Stomach (tissue), 19 donors: ENCODE results near the gene KCNN4. TPM values are rescaled to one million over a fixed set of nuclear protein-coding genes. Genes with fewer than 3 reads are reported as not detected.
"Not testable (repeated sequence)": the region's sequence is repeated elsewhere in the genome, so short reads cannot be mapped to it uniquely, and the experiment has no call there.

Experiments
- DNase-seq, 2 donors: peaks; one replicate each; pipeline versions ENCODE4 v3.0.0 to v3.0.0-alpha.2; 2013 to 2019
- H3K27ac ChIP-seq, 5 donors: fragments of 200-600 bp in 4 of 5; sonication (generic) in 4 of 5; one replicate each; pipeline ENCODE4 v1.5.1; 2013 to 2019; ENCODE audit warnings: mild to moderate bottlenecking in 1 of 5, moderate library complexity in 1 of 5
- H3K27me3 ChIP-seq, 3 donors: fragments of 200-600 bp; sonication (generic); one replicate each; pipeline ENCODE4 v1.5.1; 2017 to 2019; ENCODE audit warnings: mixed run types in 1 of 3
- H3K36me3 ChIP-seq, 4 donors: fragments of 200-600 bp; sonication (generic); 1 replicate in 3 of 4; 2 replicates in 1 of 4; pipeline ENCODE4 v1.5.1; 2016 to 2019
- H3K4me1 ChIP-seq, 4 donors: fragments of 200-600 bp; sonication (generic); one replicate each; pipeline ENCODE4 v1.5.1; 2016 to 2019
- H3K4me3 ChIP-seq, 4 donors: fragments of 200-600 bp; sonication (generic) in 3 of 4; one replicate each; pipeline ENCODE4 v1.5.1; 2016 to 2019; ENCODE audit warnings: mild to moderate bottlenecking in 1 of 4
- H3K9me3 ChIP-seq, 4 donors: fragments of 200-600 bp; sonication (generic); one replicate each; pipeline ENCODE4 v1.5.1; 2016 to 2019
- CTCF ChIP-seq, 7 experiments: fragments of 450-650 bp in 4 of 7; fragments of 200-600 bp in 3 of 7; sonication (generic) in 3 of 7; IDR thresholded peaks; one replicate each; pipeline ENCODE4 v1.5.1; 2016 to 2019; ENCODE audit warnings: antibody characterized with exemption in 7 of 7, control low read depth in 2 of 7, mild to moderate bottlenecking in 1 of 7
- POLR2A ChIP-seq, 4 donors: fragments of 450-650 bp; IDR thresholded peaks; one replicate each; pipeline ENCODE4 v1.6.1; 2016; ENCODE audit warnings: antibody characterized with exemption in 4 of 4, control low read depth in 2 of 4, mild to moderate bottlenecking in 1 of 4, moderate library complexity in 1 of 4
- POLR2AphosphoS5 ChIP-seq, 3 donors: sonication (generic); formaldehyde crosslinking; IDR thresholded peaks; one replicate each; pipeline ENCODE4 v1.6.1; 2016; ENCODE audit warnings: antibody characterized with exemption in 3 of 3
- WGBS, 5 donors: extraction: QIAGEN DNeasy Blood & Tissue Kit in 3 of 5; methylation state at CpG; one replicate each; pipeline versions ENCODE4 v1.1.5 to v1.1.7; 2013 to 2018; 5-methylcytosine and 5-hydroxymethylcytosine counted together
- intact Hi-C: fragments of 100-400 bp; cut with DNase I; formaldehyde crosslinking; loops from one replicate; pipeline ENCODE4 v1.15.1; 2023; ENCODE audit warnings: low total_unique reads
- long read RNA-seq, 10 donors: transcript quantifications; one replicate each; lab custom pipeline, GENCODE V29; 2026
- polyA plus RNA-seq, 3 donors: library from polyadenylated mRNA; stranded (reverse); fragments of 200-250 nt; gene quantifications; one replicate each; pipeline ENCODE4 v1.2.3, GENCODE V29; 2013
- total RNA-seq, 5 donors: library from RNA; depleted of rRNA; stranded (reverse); fragments of >200 nt; gene quantifications; one replicate each; pipeline versions ENCODE4 v1.1.0 to v1.2.3, GENCODE V29; 2014 to 2016
- donor health status: healthy with polysubstance abuse.
- donor health status: Bipolar disorder and iron deficiency.
- donor health status: healthy.

The KCNN4 gene
- total RNA-seq (100 to 1,000 TPM in 1 of 5 donors, 10 to 100 TPM in 3, 1 to 10 TPM in 1; 3.1 to 222 (median 32.7) TPM), polyA plus RNA-seq (10 to 100 TPM in 1 of 3 donors, 1 to 10 TPM in 2; 7.6 to 22.4 (median 8.6) TPM)
- long read RNA-seq, donor 1, partial matches to known transcripts = 0 of 2 reads
- long read RNA-seq, donor 1, other reads (novel, unspliced or antisense) = 0 of 2 reads
- long read RNA-seq, donor 2, partial matches to known transcripts = 0 of 3 reads
- long read RNA-seq, donor 2, other reads (novel, unspliced or antisense) = 0 of 3 reads
- long read RNA-seq, donor 3, partial matches to known transcripts = 0 of 1 reads
- long read RNA-seq, donor 3, other reads (novel, unspliced or antisense) = 0 of 1 reads
- long read RNA-seq, donor 4 = 0 reads
- long read RNA-seq, donor 5, partial matches to known transcripts = 0 of 1 reads
- long read RNA-seq, donor 5, other reads (novel, unspliced or antisense) = 0 of 1 reads
- long read RNA-seq, donor 6, partial matches to known transcripts = 0 of 4 reads
- long read RNA-seq, donor 6, other reads (novel, unspliced or antisense) = 0 of 4 reads
- long read RNA-seq, donor 7, transcript KCNN4-211 (9 exons, 1,956 nt) = major isoform, 6 of 7 reads
- long read RNA-seq, donor 7, partial matches to known transcripts = 0 of 7 reads
- long read RNA-seq, donor 7, other reads (novel, unspliced or antisense) = 0 of 7 reads
- long read RNA-seq, donor 8, partial matches to known transcripts = 0 of 2 reads
- long read RNA-seq, donor 8, other reads (novel, unspliced or antisense) = 0 of 2 reads
- long read RNA-seq, donor 9, partial matches to known transcripts = 0 of 1 reads
- long read RNA-seq, donor 9, other reads (novel, unspliced or antisense) = 0 of 1 reads
- long read RNA-seq, donor 10, partial matches to known transcripts = 0 of 1 reads
- long read RNA-seq, donor 10, other reads (novel, unspliced or antisense) = 0 of 1 reads

GRCh38 chr19:43780706-43781525, at the start of gene KCNN4:
Gene KCNN4, minus strand, starts transcription at chr19:43780973. Its CDS starts 112 bp downstream, at chr19:43780861.
- peaks cover 0 to 54% (median 0%) of the 10 kb centered on the region in 3 donors for H3K27me3 ChIP-seq
- H3K27ac ChIP-seq = peak within 1 kb of the TSS; percentile 74 to 90 (median 82)
- intact Hi-C loops = loop anchor here (5.0 kb wide), 1 partner anchor 34 kb away; no protein-coding TSS in a partner anchor
- H3K9me3 ChIP-seq = no peaks in the 10 kb centered on the region
- H3K4me3 ChIP-seq = peak within 1 kb of the TSS; percentile 19 to 38 (median 31)
- H3K4me1 ChIP-seq = peaks cover 34 to 92% (median 43%) of the 10 kb centered on the region in 4 donors
- TF ChIP-seq POLR2AphosphoS5 (IDR thresholded peaks at IDR 0.05) = peak in 2 of 3 donors; percentile 56 to 81
- TF ChIP-seq POLR2A (IDR thresholded peaks at IDR 0.05) = peak in 1 of 4 donors; percentile 15
- TF ChIP-seq CTCF (IDR thresholded peaks at IDR 0.05) = no peak
- WGBS, 5 donors = 11 to 14% (median 13%) methylated on average over 16 to 19 of the region's 19 CpGs
- no peaks in the 10 kb centered on the region for H3K36me3 ChIP-seq
- peak; percentile 57 to 82 for DNase-seq

GRCh38 chr19:43826787-43827754, 46.3 kb upstream of the KCNN4 start, which contains the start of gene ZNF283:
Gene ZNF283, plus strand, starts transcription at chr19:43827321. Its CDS starts 6,184 bp downstream, at chr19:43833505.
- Histone ChIP-seq H3K27me3 (peaks cover 0 to 3% (median 3%) of the 10 kb centered on the region in 3 donors), H3K36me3 (peaks cover 23 to 40% (median 38%) of the 10 kb centered on the region in 4 donors), H3K4me1 (peaks cover 0 to 15% (median 10%) of the 10 kb centered on the region in 4 donors), H3K9me3 (peaks cover 0 to 11% (median 4%) of the 10 kb centered on the region in 4 donors), H3K27ac (peak within 1 kb of the TSS; percentile 36 to 84 (median 72)), H3K4me3 (peak within 1 kb of the TSS; percentile 66 to 82 (median 74))
- WGBS, 5 donors = 7 to 12% (median 9%) methylated on average over 25 to 46 of the region's 46 CpGs
- DNase-seq = peak; percentile 91 to 97
- intact Hi-C loops = no loop called here
- TF ChIP-seq POLR2AphosphoS5 (IDR thresholded peaks at IDR 0.05) (peak; percentile 60 to 62 (median 61)), POLR2A (IDR thresholded peaks at IDR 0.05) (no peak)

DNA sequence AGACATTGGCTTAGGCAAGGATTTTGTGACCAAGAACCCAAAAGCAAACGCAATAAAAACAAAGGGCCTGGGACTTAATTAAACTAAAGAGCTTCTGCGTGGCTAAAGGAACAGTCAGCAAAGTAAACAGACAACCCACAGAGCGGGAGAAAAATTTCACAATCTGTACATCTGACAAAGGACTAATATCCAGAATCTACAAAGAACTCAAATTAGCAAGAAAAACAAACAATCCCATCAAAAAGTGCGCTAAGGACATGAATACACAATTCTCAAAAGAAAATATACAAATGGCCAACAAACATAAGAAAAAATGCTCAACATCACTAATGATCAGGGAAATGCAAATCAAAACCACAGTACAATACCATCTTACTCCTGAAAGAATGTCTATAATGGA, 43.8 kb upstream of the KCNN4 start:
- Histone ChIP-seq H3K36me3 (peaks cover 5 to 15% (median 13%) of the 10 kb centered on the region in 4 donors), H3K27me3 (peaks cover 0 to 26% (median 13%) of the 10 kb centered on the region in 3 donors), H3K4me1 (peaks cover 0 to 24% (median 14%) of the 10 kb centered on the region in 4 donors)
- H3K9me3 ChIP-seq, H3K4me3 ChIP-seq, DNase-seq, H3K27ac ChIP-seq, intact Hi-C loops: not testable (repeated sequence)
- 40 to 62% (median 46%) methylated on average over 4 of the region's 4 CpGs for WGBS, 5 donors

DNA sequence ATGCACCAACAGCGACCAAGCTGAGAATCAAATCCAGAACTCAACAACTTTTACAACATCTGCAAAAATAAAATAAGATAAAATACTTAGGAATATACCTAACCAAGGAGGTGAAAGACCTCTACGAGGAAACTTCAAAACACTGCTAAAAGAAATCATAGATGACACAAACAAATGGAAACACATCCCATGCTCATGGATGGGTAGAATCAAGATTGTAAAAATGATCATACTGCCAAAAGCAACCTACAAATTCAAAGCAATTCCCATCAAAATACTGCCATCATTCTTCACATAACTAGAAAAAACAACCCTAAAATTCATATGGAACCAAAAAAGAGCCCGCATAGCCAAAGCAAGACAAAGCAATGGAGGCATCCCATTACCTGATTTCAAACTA, 43.1 kb upstream of the KCNN4 start:
- WGBS, 5 donors = 78 to 89% (median 84%) methylated on average over 3 of the region's 3 CpGs
- H3K36me3 ChIP-seq, DNase-seq, H3K4me3 ChIP-seq, H3K9me3 ChIP-seq, H3K27ac ChIP-seq, intact Hi-C loops: not testable (repeated sequence)
- H3K27me3 ChIP-seq = peaks cover 0 to 29% (median 13%) of the 10 kb centered on the region in 3 donors
- peaks cover 0 to 24% (median 14%) of the 10 kb centered on the region in 4 donors for H3K4me1 ChIP-seq

DNA sequence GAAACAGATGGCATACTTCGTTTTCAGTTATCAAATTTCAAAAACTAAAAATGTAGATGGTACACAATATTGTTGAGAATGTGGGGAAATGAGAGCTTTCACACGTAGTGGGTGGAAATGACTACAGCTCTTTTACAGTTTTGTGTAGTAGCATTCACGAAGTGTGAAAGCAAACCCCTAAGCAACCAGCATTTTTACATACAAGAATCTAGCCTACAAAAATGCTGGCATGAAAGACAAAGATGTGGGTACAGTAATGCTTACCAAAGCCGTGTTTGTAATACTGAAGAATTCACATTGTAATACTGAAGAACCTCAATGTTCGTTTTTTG, 40.1 kb upstream of the KCNN4 start:
- peak overlapping the region; percentile 37 to 45 (median 42) for H3K4me3 ChIP-seq
- 32 to 41% (median 35%) methylated on average over 5 of the region's 5 CpGs for WGBS, 5 donors
- H3K36me3 ChIP-seq = no peaks in the 10 kb centered on the region
- no peak for DNase-seq
- peaks cover 0 to 10% (median 3%) of the 10 kb centered on the region in 4 donors for H3K4me1 ChIP-seq
- no peak for TF ChIP-seq POLR2A (IDR thresholded peaks at IDR 0.05)
- no peak for TF ChIP-seq CTCF (IDR thresholded peaks at IDR 0.05)
- H3K27me3 ChIP-seq = peaks cover 0 to 35% (median 13%) of the 10 kb centered on the region in 3 donors
- no peaks in the 10 kb centered on the region for H3K9me3 ChIP-seq
- intact Hi-C loops = no loop called here
- H3K27ac ChIP-seq = no peak overlapping the region
